CD14-positive monocyte (primary cell): Measurements from ENCODE around the gene SNAPC2. TPM values are rescaled to one million over a fixed set of nuclear protein-coding genes. Genes with fewer than 3 reads are reported as not detected.

Source experiments
- DNase-seq, 3 donors: peaks; one replicate each; pipeline ENCODE4 v3.0.0-alpha.2; 2011 to 2022
- H2AFZ ChIP-seq: 2 replicates; pipeline ENCODE4 v1.6.0; 2012; ENCODE audit warnings: mild to moderate bottlenecking, low read depth, low read length, inconsistent platforms; ENCODE audit not compliant: insufficient read depth, poor library complexity, severe bottlenecking
- H3K27ac ChIP-seq, 2 donors: 1 replicate in 1 of 2; 2 replicates in 1 of 2; pipeline ENCODE4 v1.5.1; 2012 to 2013; ENCODE audit warnings: low read length in 2 of 2, control low read depth in 1 of 2, inconsistent platforms in 1 of 2, low read depth in 1 of 2, mild to moderate bottlenecking in 1 of 2
- H3K27me3 ChIP-seq, 2 donors: one replicate each; pipeline versions ENCODE4 v1.6.0 to v1.6.1; 2011 to 2013; ENCODE audit warnings: low read length in 2 of 2; ENCODE audit not compliant: control insufficient read depth in 2 of 2, insufficient read depth in 2 of 2
- H3K36me3 ChIP-seq, 2 donors: replicated peaks in 1 of 2; 1 replicate in 1 of 2; 2 replicates in 1 of 2; pipeline versions ENCODE4 v1.5.1 to v1.6.1; 2012 to 2013; ENCODE audit warnings: low read length in 2 of 2, control low read depth in 1 of 2, inconsistent platforms in 1 of 2, mild to moderate bottlenecking in 1 of 2; ENCODE audit not compliant: insufficient read depth in 2 of 2, control insufficient read depth in 1 of 2
- H3K4me1 ChIP-seq, 2 donors: 1 replicate in 1 of 2; 2 replicates in 1 of 2; pipeline versions ENCODE4 v1.5.1 to v1.6.1; 2012 to 2013; ENCODE audit warnings: low read length in 2 of 2, control low read depth in 1 of 2, inconsistent platforms in 1 of 2, mild to moderate bottlenecking in 1 of 2, moderate library complexity in 1 of 2; ENCODE audit not compliant: insufficient read depth in 2 of 2, control insufficient read depth in 1 of 2
- H3K4me2 ChIP-seq: replicated peaks from 2 replicates; pipeline ENCODE3; 2012; ENCODE audit warnings: low read length, moderate library complexity, mild to moderate bottlenecking; ENCODE audit not compliant: poor library complexity, severe bottlenecking; ENCODE audit errors: extremely low read depth
- H3K4me3 ChIP-seq, 3 experiments: fragments of 200-600 bp in 1 of 3; sonication (generic) in 1 of 3; replicated peaks in 1 of 3; 1 replicate in 2 of 3; 2 replicates in 1 of 3; pipeline ENCODE4 v1.5.1; 2011 to 2013; ENCODE audit warnings: low read length in 3 of 3, mild to moderate bottlenecking in 3 of 3, control low read depth in 2 of 3, low read depth in 2 of 3, inconsistent platforms in 1 of 3, moderate library complexity in 1 of 3
- H3K79me2 ChIP-seq: 2 replicates; pipeline ENCODE4 v1.6.0; 2012; ENCODE audit warnings: mild to moderate bottlenecking, control low read depth, inconsistent platforms, low read length, moderate library complexity; ENCODE audit not compliant: insufficient read depth
- H3K9ac ChIP-seq: 2 replicates; pipeline ENCODE4 v1.6.0; 2017; ENCODE audit warnings: low read length, mild to moderate bottlenecking; ENCODE audit not compliant: insufficient read depth, poor library complexity, severe bottlenecking
- H3K9me3 ChIP-seq, 2 donors: replicated peaks in 1 of 2; 1 replicate in 1 of 2; 2 replicates in 1 of 2; pipeline versions ENCODE4 v1.5.1 to v1.6.1; 2012 to 2013; ENCODE audit warnings: low read length in 2 of 2, control low read depth in 1 of 2; ENCODE audit not compliant: control insufficient read depth in 1 of 2, insufficient read depth in 1 of 2
- H4K20me1 ChIP-seq: 2 replicates; pipeline ENCODE4 v1.6.0; 2012; ENCODE audit warnings: mild to moderate bottlenecking, low read length, control low read depth, moderate library complexity; ENCODE audit not compliant: insufficient read depth
- H3K27ac Mint-ChIP-seq, 7 donors: one replicate each; pipeline ENCODE4 v1.8.0; 2020; ENCODE audit warnings: mild to moderate bottlenecking in 7 of 7, mixed read lengths in 7 of 7, moderate library complexity in 6 of 7, inconsistent platforms in 2 of 7
- H3K27me3 Mint-ChIP-seq, 3 donors: one replicate each; pipeline ENCODE4 v1.8.0; 2021 to 2022; ENCODE audit warnings: low read depth in 3 of 3, mild to moderate bottlenecking in 3 of 3, mixed read lengths in 3 of 3, moderate library complexity in 3 of 3, inconsistent platforms in 1 of 3
- H3K36me3 Mint-ChIP-seq, 2 donors: one replicate each; pipeline ENCODE4 v1.8.0; 2020; ENCODE audit warnings: mixed read lengths in 2 of 2, inconsistent platforms in 1 of 2, mild to moderate bottlenecking in 1 of 2
- H3K4me1 Mint-ChIP-seq: one replicate; pipeline ENCODE4 v1.8.0; 2020; ENCODE audit warnings: mild to moderate bottlenecking, mixed read lengths
- H3K4me3 Mint-ChIP-seq, 2 donors: one replicate each; pipeline ENCODE4 v1.8.0; 2020; ENCODE audit warnings: mild to moderate bottlenecking in 2 of 2, mixed read lengths in 2 of 2, moderate library complexity in 1 of 2
- H3K9me3 Mint-ChIP-seq, 7 donors: one replicate each; pipeline ENCODE4 v1.8.0; 2020 to 2022; ENCODE audit warnings: mixed read lengths in 7 of 7, mild to moderate bottlenecking in 6 of 7, moderate library complexity in 6 of 7, inconsistent platforms in 2 of 7
- CTCF ChIP-seq: fragments of 200-600 bp; IDR thresholded peaks from one replicate; pipeline ENCODE4 v1.8.0; 2022; ENCODE audit warnings: antibody characterized with exemption, mild to moderate bottlenecking
- WGBS: methylation state at CpG from one replicate; pipeline ENCODE4 v1.1.5; 2013; ENCODE audit warnings: missing lambda C conversion rate; ENCODE audit not compliant: insufficient coverage; 5-methylcytosine and 5-hydroxymethylcytosine counted together
- intact Hi-C, 2 donors: fragments of 100-400 bp; cut with micrococcal nuclease; formaldehyde crosslinking; loops; one replicate each; pipeline versions ENCODE4 v1.15.0 to v1.15.1; 2023
- polyA plus RNA-seq, 3 donors: library from polyadenylated mRNA; depleted of rRNA in 1 of 3; unstranded in 2 of 3; stranded (reverse) in 1 of 3; fragments of 300-500 nt in 2 of 3; fragments of >200 nt in 1 of 3; fragmentation: Illumina TruSeq in 2 of 3; gene quantifications; 1 replicate in 2 of 3; 2 replicates in 1 of 3; pipeline ENCODE4 v1.2.3, GENCODE V29; 2012 to 2021

SNAPC2 gene
- polyA plus RNA-seq, 3 donors = 15.7 to 27.5 (median 18.3) TPM

- H3K4me1 ChIP-seq = no peaks in the 10 kb centered on the region
- H3K9me3 ChIP-seq = no peaks in the 10 kb centered on the region
- H3K79me2 ChIP-seq = no peaks in the 10 kb centered on the region
- H3K36me3 ChIP-seq = peaks cover 73 to 81% of the 10 kb centered on the region in 2 donors
- no peaks in the 10 kb centered on the region for H3K27me3 Mint-ChIP-seq
- intact Hi-C loops = no loop called here
- no peak overlapping the region for H3K4me3 ChIP-seq
- H3K4me1 Mint-ChIP-seq = no peaks in the 10 kb centered on the region
- 89% methylated on average over 11 of the region's 14 CpGs for WGBS
- no peaks in the 10 kb centered on the region for H4K20me1 ChIP-seq
- H2AFZ ChIP-seq = no peak overlapping the region
- H3K4me2 ChIP-seq = no peak overlapping the region
- TF ChIP-seq CTCF = peak; percentile 34
- H3K36me3 Mint-ChIP-seq = peaks cover 61 to 82% of the 10 kb centered on the region in 2 donors
- no peaks in the 10 kb centered on the region for H3K27me3 ChIP-seq
- DNase-seq = no peak
- H3K9me3 Mint-ChIP-seq = peaks cover 0 to 5% (median 0%) of the 10 kb centered on the region in 7 donors
- no peak overlapping the region for H3K27ac ChIP-seq
- H3K4me3 Mint-ChIP-seq = no peak overlapping the region
- H3K27ac Mint-ChIP-seq = no peak overlapping the region
- no peak overlapping the region for H3K9ac ChIP-seq
Observed at GRCh38 chr19:7933411-7933810, 13.3 kb downstream of the SNAPC2 start.

- H3K36me3 ChIP-seq = peaks cover 75 to 83% of the 10 kb centered on the region in 2 donors
- 96% methylated on average over 52 of the region's 55 CpGs for WGBS
Observed at GRCh38 chr19:7933828-7934725, 13.9 kb downstream of the SNAPC2 start.

More at GRCh38 chr19:7933828-7934725, 13.9 kb downstream of the SNAPC2 start:
- Mint-ChIP-seq H3K27me3 (no peaks in the 10 kb centered on the region), H3K4me1 (no peaks in the 10 kb centered on the region), H3K36me3 (peaks cover 65 to 87% of the 10 kb centered on the region in 2 donors), H3K4me3 (no peak overlapping the region), H3K27ac (peak overlapping the region in 1 of 7 donors; percentile 19), H3K9me3 (peaks cover 0 to 3% (median 0%) of the 10 kb centered on the region in 7 donors)
- DNase-seq = no peak
- H3K9ac ChIP-seq = no peak overlapping the region
- no peaks in the 10 kb centered on the region for H4K20me1 ChIP-seq
- no peaks in the 10 kb centered on the region for H3K27me3 ChIP-seq
- H3K4me1 ChIP-seq = no peaks in the 10 kb centered on the region
- H3K4me3 ChIP-seq = no peak overlapping the region
- no peak for TF ChIP-seq CTCF
- no peaks in the 10 kb centered on the region for H3K79me2 ChIP-seq
- H3K27ac ChIP-seq = no peak overlapping the region
- no peak overlapping the region for H3K4me2 ChIP-seq
- intact Hi-C loops = no loop called here
- H2AFZ ChIP-seq = no peak overlapping the region
- no peaks in the 10 kb centered on the region for H3K9me3 ChIP-seq
